HepG2 (cell line): ENCODE data around the gene SLC23A2.
"Not testable (repeated sequence)": the region's sequence is repeated elsewhere in the genome, so short reads cannot be mapped to it uniquely, and the experiment has no call there.

Experiments
- RAD21 ChIP-seq: fragments of 450-650 bp; formaldehyde crosslinking; IDR thresholded peaks from 2 replicates; pipeline ENCODE4 v1.5.0; 2020; ENCODE audit warnings: mild to moderate bottlenecking
- ZNF557 ChIP-seq: sonication (generic); formaldehyde crosslinking; IDR thresholded peaks from 2 replicates; pipeline ENCODE4 v1.4.0; 2020; ENCODE audit warnings: missing genetic modification reagents

DNA sequence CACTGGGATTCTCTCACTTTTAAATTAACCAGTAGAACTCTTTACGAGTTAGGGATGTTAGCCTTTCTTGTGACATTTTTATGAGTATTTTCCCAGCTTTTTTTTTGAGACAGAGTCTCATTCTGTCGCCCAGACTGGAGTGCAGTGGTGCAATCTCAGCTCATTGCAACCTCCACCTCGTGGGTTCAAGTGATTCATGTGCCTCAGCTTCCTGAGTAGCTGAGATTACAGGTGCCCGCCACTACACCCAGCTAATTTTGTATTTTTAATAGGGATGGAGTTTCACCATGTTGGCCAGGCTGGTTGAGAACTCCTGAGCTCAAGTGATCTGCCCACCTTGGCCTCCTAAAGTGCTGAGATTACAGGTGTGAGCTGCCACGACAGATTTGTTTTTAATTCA, 123.2 kb downstream of the SLC23A2 start:
- not testable (repeated sequence) for TF ChIP-seq RAD21, ZNF557 (CRISPR knock-in tag)
